ENCODE measurements around the gene KCNN1.
A peak's percentile ranks its signal among the peaks of the same experiment; 100 is the strongest.

The KCNN1 gene

DNA sequence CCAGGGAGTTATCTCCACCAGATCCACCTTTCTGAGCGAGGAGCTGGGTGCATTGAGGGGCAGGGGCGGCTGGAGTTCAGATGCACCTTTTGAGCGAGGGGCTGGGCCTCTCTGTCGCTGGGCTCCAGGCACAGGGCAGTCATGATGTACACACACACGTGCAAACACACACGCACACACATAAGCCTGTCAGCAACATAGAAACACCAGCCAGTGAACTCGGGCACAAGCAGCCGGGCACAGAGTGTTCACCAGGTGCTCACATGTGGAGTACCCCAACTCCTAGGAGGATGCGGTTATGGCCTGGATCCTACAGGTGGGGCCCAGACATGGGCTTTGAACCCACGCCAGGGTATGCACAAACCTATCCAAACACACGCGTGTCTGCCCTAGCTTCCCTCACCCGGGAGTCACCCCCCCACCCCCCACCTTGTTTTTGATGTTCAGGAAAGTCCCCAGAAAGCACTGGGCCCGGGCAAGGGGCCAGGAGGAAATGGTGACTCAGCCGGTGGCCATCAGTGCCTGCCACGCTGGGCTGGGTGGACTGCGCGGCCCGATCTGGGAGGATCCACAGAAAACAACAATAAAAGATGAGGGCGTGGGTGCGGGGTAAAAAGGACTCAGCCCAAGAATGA is 54.3 kb downstream of the KCNN1 start:
- Histone ChIP-seq H3K27ac (replicated peaks) (peak overlapping the region; percentile 91), H3K4me3 (replicated peaks; ENCODE audit: insufficient read depth, low read length) (no peak overlapping the region), H3K27me3 (ENCODE audit: insufficient read depth, poor library complexity, severe bottlenecking) (no peaks in the 10 kb centered on the region)
- TF ChIP-seq, protein P1, sequence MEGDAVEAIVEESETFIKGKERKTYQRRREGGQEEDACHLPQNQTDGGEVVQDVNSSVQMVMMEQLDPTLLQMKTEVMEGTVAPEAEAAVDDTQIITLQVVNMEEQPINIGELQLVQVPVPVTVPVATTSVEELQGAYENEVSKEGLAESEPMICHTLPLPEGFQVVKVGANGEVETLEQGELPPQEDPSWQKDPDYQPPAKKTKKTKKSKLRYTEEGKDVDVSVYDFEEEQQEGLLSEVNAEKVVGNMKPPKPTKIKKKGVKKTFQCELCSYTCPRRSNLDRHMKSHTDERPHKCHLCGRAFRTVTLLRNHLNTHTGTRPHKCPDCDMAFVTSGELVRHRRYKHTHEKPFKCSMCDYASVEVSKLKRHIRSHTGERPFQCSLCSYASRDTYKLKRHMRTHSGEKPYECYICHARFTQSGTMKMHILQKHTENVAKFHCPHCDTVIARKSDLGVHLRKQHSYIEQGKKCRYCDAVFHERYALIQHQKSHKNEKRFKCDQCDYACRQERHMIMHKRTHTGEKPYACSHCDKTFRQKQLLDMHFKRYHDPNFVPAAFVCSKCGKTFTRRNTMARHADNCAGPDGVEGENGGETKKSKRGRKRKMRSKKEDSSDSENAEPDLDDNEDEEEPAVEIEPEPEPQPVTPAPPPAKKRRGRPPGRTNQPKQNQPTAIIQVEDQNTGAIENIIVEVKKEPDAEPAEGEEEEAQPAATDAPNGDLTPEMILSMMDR (IDR thresholded peaks at IDR 0.05; ENCODE audit: insufficient read depth, low read length), result no peak
- TF ChIP-seq, protein P2, sequence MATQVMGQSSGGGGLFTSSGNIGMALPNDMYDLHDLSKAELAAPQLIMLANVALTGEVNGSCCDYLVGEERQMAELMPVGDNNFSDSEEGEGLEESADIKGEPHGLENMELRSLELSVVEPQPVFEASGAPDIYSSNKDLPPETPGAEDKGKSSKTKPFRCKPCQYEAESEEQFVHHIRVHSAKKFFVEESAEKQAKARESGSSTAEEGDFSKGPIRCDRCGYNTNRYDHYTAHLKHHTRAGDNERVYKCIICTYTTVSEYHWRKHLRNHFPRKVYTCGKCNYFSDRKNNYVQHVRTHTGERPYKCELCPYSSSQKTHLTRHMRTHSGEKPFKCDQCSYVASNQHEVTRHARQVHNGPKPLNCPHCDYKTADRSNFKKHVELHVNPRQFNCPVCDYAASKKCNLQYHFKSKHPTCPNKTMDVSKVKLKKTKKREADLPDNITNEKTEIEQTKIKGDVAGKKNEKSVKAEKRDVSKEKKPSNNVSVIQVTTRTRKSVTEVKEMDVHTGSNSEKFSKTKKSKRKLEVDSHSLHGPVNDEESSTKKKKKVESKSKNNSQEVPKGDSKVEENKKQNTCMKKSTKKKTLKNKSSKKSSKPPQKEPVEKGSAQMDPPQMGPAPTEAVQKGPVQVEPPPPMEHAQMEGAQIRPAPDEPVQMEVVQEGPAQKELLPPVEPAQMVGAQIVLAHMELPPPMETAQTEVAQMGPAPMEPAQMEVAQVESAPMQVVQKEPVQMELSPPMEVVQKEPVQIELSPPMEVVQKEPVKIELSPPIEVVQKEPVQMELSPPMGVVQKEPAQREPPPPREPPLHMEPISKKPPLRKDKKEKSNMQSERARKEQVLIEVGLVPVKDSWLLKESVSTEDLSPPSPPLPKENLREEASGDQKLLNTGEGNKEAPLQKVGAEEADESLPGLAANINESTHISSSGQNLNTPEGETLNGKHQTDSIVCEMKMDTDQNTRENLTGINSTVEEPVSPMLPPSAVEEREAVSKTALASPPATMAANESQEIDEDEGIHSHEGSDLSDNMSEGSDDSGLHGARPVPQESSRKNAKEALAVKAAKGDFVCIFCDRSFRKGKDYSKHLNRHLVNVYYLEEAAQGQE (IDR thresholded peaks at IDR 0.05; ENCODE audit: insufficient replicate concordance, low read depth), result no peak
- TF ChIP-seq POLR2AphosphoS5 (IDR thresholded peaks at IDR 0.05; ENCODE audit: low read depth) (no peak), SPI1 (IDR thresholded peaks at IDR 0.05; ENCODE audit: borderline replicate concordance, low read depth) (no peak), GABPA (IDR thresholded peaks at IDR 0.05; ENCODE audit: low read depth) (no peak)
- DNase-seq (ENCODE audit: low read depth in 1 of 2, low spot score in 1 of 2), result no peak

DNA sequence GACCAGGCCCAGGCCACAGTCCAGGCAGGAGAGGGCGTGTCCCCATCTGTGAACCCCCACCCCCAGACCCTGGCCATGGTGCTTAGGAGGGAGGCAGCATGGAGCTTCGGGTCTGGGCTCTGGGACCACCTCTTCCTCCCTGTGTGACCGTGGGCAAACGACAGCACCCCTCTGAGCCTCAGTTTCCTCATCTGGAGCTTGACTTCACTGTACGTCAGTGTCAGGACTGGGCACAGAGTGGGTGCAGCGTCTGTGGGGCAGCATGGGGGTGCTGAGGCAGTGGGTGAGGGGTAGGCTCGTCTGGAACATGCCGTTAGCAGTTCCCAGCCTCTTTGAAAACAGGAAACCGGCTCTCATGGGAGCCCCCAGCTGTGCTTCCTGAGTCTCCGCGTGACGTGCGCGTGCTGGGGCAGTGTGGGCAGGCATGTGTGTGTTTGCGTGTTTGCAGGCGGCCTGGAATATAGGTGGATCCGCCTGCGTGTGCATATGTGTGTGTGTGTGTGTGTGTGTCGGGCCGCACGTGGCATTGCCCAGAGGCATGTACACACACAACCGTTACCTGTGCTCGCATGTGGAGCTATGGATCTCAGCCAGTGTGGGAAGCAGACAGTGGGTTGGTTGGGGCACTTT is 56.8 kb downstream of the KCNN1 start:
- no peaks in the 10 kb centered on the region for H3K27me3 ChIP-seq (ENCODE audit: insufficient read depth, poor library complexity, severe bottlenecking)
- DNase-seq (ENCODE audit: low read depth in 1 of 2, low spot score in 1 of 2), result peak; percentile 75 to 94
- TF ChIP-seq GABPA (IDR thresholded peaks at IDR 0.05; ENCODE audit: low read depth) (peak; percentile 71), SPI1 (IDR thresholded peaks at IDR 0.05; ENCODE audit: borderline replicate concordance, low read depth) (peak; percentile 66; the same call in 1 of the 2 replicates), POLR2AphosphoS5 (IDR thresholded peaks at IDR 0.05; ENCODE audit: low read depth) (peak; percentile 97)
- TF ChIP-seq, protein P1 (IDR thresholded peaks at IDR 0.05; ENCODE audit: insufficient read depth, low read length), result no peak
- TF ChIP-seq, protein P2 (IDR thresholded peaks at IDR 0.05; ENCODE audit: insufficient replicate concordance, low read depth), result peak; percentile 82
- H3K4me3 ChIP-seq (replicated peaks; ENCODE audit: insufficient read depth, low read length), result peak overlapping the region; percentile 13; the same call in 1 of the 2 replicates
- peak overlapping the region; percentile 91 for H3K27ac ChIP-seq (replicated peaks)

DNA sequence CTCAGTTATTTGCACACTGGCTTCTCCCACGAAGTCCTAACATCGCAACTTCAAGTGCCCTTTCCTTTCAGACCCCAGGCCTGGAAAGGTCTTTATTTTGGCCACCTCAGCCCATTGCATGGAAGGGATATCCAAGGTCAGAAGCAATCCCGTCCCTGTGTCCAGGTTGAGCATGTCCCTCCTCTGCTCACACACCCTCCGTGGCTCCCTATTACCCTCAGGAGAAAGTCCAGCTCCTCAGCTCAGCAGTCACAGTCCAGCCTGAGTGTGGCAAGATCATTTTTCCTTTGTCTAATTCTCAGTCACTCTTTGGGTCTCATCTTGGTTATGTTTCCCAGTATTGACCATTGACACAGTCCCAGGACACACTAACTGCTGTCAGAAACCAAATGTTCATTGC is 60.2 kb downstream of the KCNN1 start:
- TF ChIP-seq, protein P2 (IDR thresholded peaks at IDR 0.05; ENCODE audit: insufficient replicate concordance, low read depth), result no peak
- TF ChIP-seq POLR2AphosphoS5 (IDR thresholded peaks at IDR 0.05; ENCODE audit: low read depth), result no peak
- H3K4me3 ChIP-seq (replicated peaks; ENCODE audit: insufficient read depth, low read length), result no peak overlapping the region
- DNase-seq (ENCODE audit: low read depth in 1 of 2, low spot score in 1 of 2), result no peak
- H3K27ac ChIP-seq (replicated peaks), result no peak overlapping the region
- no peaks in the 10 kb centered on the region for H3K27me3 ChIP-seq (ENCODE audit: insufficient read depth, poor library complexity, severe bottlenecking)
